Cardiac fibroblast (primary cell): ENCODE results near the gene ARSH.
"Not testable (repeated sequence)": the region's sequence is repeated elsewhere in the genome, so short reads cannot be mapped to it uniquely, and the experiment has no call there.

Experiments used
- DNase-seq, 2 donors: peaks; one replicate each; pipeline versions ENCODE4 v3.0.0 to v3.0.0-alpha.2; 2010; ENCODE audit warnings: low read depth in 2 of 2
- H3K4me3 ChIP-seq, 2 donors: replicated peaks in 1 of 2; 1 replicate in 1 of 2; 2 replicates in 1 of 2; pipeline ENCODE4 v1.5.1; 2011; ENCODE audit warnings: low read depth in 2 of 2, low read length in 2 of 2, mild to moderate bottlenecking in 2 of 2, moderate library complexity in 1 of 2
- CTCF ChIP-seq: IDR thresholded peaks from one replicate; pipeline ENCODE4 v1.5.1; 2011; ENCODE audit warnings: low read depth, mild to moderate bottlenecking, low read length, inconsistent platforms

The ARSH gene

GRCh38 chrX:3037218-3037617, 30.9 kb downstream of the ARSH start:
- no peak overlapping the region for H3K4me3 ChIP-seq
- DNase-seq = no peak
- no peak for TF ChIP-seq CTCF

GRCh38 chrX:3044196-3044595, 37.9 kb downstream of the ARSH start:
- DNase-seq = no peak
- no peak for TF ChIP-seq CTCF
- H3K4me3 ChIP-seq = no peak overlapping the region

GRCh38 chrX:3044671-3045070, 38.3 kb downstream of the ARSH start:
- H3K4me3 ChIP-seq = no peak overlapping the region
- no peak for DNase-seq
- TF ChIP-seq CTCF = no peak

- TF ChIP-seq CTCF = no peak
- DNase-seq = no peak
- H3K4me3 ChIP-seq = no peak overlapping the region
Observed at GRCh38 chrX:3046253-3047240, 40.2 kb downstream of the ARSH start.

GRCh38 chrX:3050523-3051175, 44.3 kb downstream of the ARSH start:
- not testable (repeated sequence) for DNase-seq, H3K4me3 ChIP-seq

GRCh38 chrX:3052860-3053259, 46.5 kb downstream of the ARSH start:
- H3K4me3 ChIP-seq = no peak overlapping the region
- no peak for TF ChIP-seq CTCF
- DNase-seq = no peak

GRCh38 chrX:3066555-3066954, 60.2 kb downstream of the ARSH start:
- peak; percentile 0 to 4 for DNase-seq
- no peak for TF ChIP-seq CTCF
- H3K4me3 ChIP-seq = no peak overlapping the region
